DOHH2 (cell line): ENCODE measurements around the gene AGA.

Experiments
- H3F3A ChIP-seq: fragments of 200-600 bp; sonication (generic), shearing (Covaris generic); 2 replicates; pipeline ENCODE4 v1.6.0; 2016; ENCODE audit warnings: antibody characterized with exemption, mild to moderate bottlenecking; ENCODE audit not compliant: control insufficient read depth, insufficient read depth
- H3K27ac ChIP-seq: fragments of 200-600 bp; sonication (generic); 2 replicates; pipeline ENCODE4 v1.5.1; 2014; ENCODE audit warnings: low read depth, mild to moderate bottlenecking, low read length, moderate library complexity
- H3K27me3 ChIP-seq: fragments of 200-600 bp; sonication (generic); 2 replicates; pipeline ENCODE4 v1.6.1; 2014; ENCODE audit warnings: mild to moderate bottlenecking, low read length, mixed read lengths; ENCODE audit not compliant: control insufficient read depth
- H3K36me3 ChIP-seq: fragments of 200-600 bp; sonication (generic); 2 replicates; pipeline ENCODE4 v1.6.1; 2014; ENCODE audit warnings: mild to moderate bottlenecking, low read length, moderate library complexity, mixed read lengths; ENCODE audit not compliant: control insufficient read depth
- H3K4me1 ChIP-seq: fragments of 200-600 bp; sonication (generic); 2 replicates; pipeline ENCODE4 v1.6.1; 2014; ENCODE audit warnings: mild to moderate bottlenecking, low read length, mixed read lengths; ENCODE audit not compliant: control insufficient read depth
- H3K4me2 ChIP-seq: fragments of 200-600 bp; sonication (generic); 2 replicates; pipeline ENCODE4 v1.6.0; 2014; ENCODE audit warnings: mild to moderate bottlenecking, low read length, moderate library complexity
- H3K4me3 ChIP-seq: fragments of 200-600 bp; sonication (generic); 2 replicates; pipeline ENCODE4 v1.5.1; 2014; ENCODE audit warnings: mild to moderate bottlenecking, low read length, mixed read lengths
- H3K79me2 ChIP-seq: fragments of 200-600 bp; sonication (generic); 2 replicates; pipeline ENCODE4 v1.6.1; 2014; ENCODE audit warnings: mild to moderate bottlenecking, low read length, mixed read lengths; ENCODE audit not compliant: control insufficient read depth
- H3K9me2 ChIP-seq: fragments of 200-600 bp; sonication (generic); replicated peaks from 2 replicates; pipeline ENCODE4 v1.6.1; 2014; ENCODE audit warnings: mild to moderate bottlenecking, low read length, mixed read lengths; ENCODE audit not compliant: control insufficient read depth
- H3K9me3 ChIP-seq: fragments of 200-600 bp; sonication (generic); 2 replicates; pipeline ENCODE4 v1.6.1; 2014; ENCODE audit warnings: antibody characterized with exemption, low read length, mixed read lengths; ENCODE audit not compliant: control insufficient read depth, insufficient read depth
- H4K20me1 ChIP-seq: fragments of 200-600 bp; sonication (generic); 2 replicates; pipeline ENCODE4 v1.6.0; 2014; ENCODE audit warnings: low read depth, mild to moderate bottlenecking, antibody characterized with exemption, low read length, moderate library complexity; ENCODE audit not compliant: control insufficient read depth, insufficient read depth
- CTCF ChIP-seq: fragments of 200-600 bp; sonication (generic); IDR thresholded peaks from one replicate; pipeline ENCODE4 v1.5.1; 2014; ENCODE audit warnings: antibody characterized with exemption, mild to moderate bottlenecking, low read depth, low read length; ENCODE audit not compliant: poor library complexity, severe bottlenecking
- EZH2phosphoT487 ChIP-seq: fragments of 200-600 bp; sonication (generic); IDR thresholded peaks from 2 replicates; pipeline ENCODE4 v1.6.1; 2017; ENCODE audit warnings: borderline replicate concordance, mild to moderate bottlenecking, antibody characterized with exemption, low read length, moderate library complexity, mixed read lengths

AGA gene

GRCh38 chr4:177413076-177413475 is 29.2 kb downstream of the AGA start:
- no peaks in the 10 kb centered on the region for H3K79me2 ChIP-seq
- no peaks in the 10 kb centered on the region for H3K9me3 ChIP-seq
- TF ChIP-seq CTCF (no peak), EZH2phosphoT487 (no peak)
- no peaks in the 10 kb centered on the region for H3K4me1 ChIP-seq
- no peaks in the 10 kb centered on the region for H4K20me1 ChIP-seq
- H3K27ac ChIP-seq: no peak overlapping the region
- H3K4me2 ChIP-seq: no peak overlapping the region
- H3K27me3 ChIP-seq: no peaks in the 10 kb centered on the region
- H3K4me3 ChIP-seq: no peak overlapping the region
- H3K9me2 ChIP-seq: no peaks in the 10 kb centered on the region
- H3K36me3 ChIP-seq: no peaks in the 10 kb centered on the region
- no peaks in the 10 kb centered on the region for H3F3A ChIP-seq

GRCh38 chr4:177411996-177412395 is 30.2 kb downstream of the AGA start:
- H3K4me1 ChIP-seq: no peaks in the 10 kb centered on the region
- H3K27ac ChIP-seq: no peak overlapping the region
- no peaks in the 10 kb centered on the region for H3K9me3 ChIP-seq
- H3K9me2 ChIP-seq: no peaks in the 10 kb centered on the region
- no peak overlapping the region for H3K4me3 ChIP-seq
- H3K36me3 ChIP-seq: no peaks in the 10 kb centered on the region
- no peak overlapping the region for H3K4me2 ChIP-seq
- no peaks in the 10 kb centered on the region for H4K20me1 ChIP-seq
- no peaks in the 10 kb centered on the region for H3F3A ChIP-seq
- H3K79me2 ChIP-seq: no peaks in the 10 kb centered on the region
- TF ChIP-seq EZH2phosphoT487 (no peak), CTCF (no peak)
- no peaks in the 10 kb centered on the region for H3K27me3 ChIP-seq

GRCh38 chr4:177410566-177410965 is 31.7 kb downstream of the AGA start:
- H3K9me2 ChIP-seq: no peaks in the 10 kb centered on the region
- H3K4me2 ChIP-seq: no peak overlapping the region
- no peak overlapping the region for H3K27ac ChIP-seq
- H3K36me3 ChIP-seq: no peaks in the 10 kb centered on the region
- H3K4me1 ChIP-seq: no peaks in the 10 kb centered on the region
- TF ChIP-seq EZH2phosphoT487: no peak
- TF ChIP-seq CTCF: no peak
- no peaks in the 10 kb centered on the region for H3K79me2 ChIP-seq
- H3K4me3 ChIP-seq: no peak overlapping the region
- H3F3A ChIP-seq: no peaks in the 10 kb centered on the region
- H3K27me3 ChIP-seq: no peaks in the 10 kb centered on the region
- H4K20me1 ChIP-seq: no peaks in the 10 kb centered on the region
- H3K9me3 ChIP-seq: no peaks in the 10 kb centered on the region

GRCh38 chr4:177408023-177408422 is 34.2 kb downstream of the AGA start:
- Histone ChIP-seq H4K20me1 (no peaks in the 10 kb centered on the region), H3K4me1 (no peaks in the 10 kb centered on the region), H3K4me3 (no peak overlapping the region), H3K9me2 (no peaks in the 10 kb centered on the region), H3K27me3 (no peaks in the 10 kb centered on the region), H3K4me2 (no peak overlapping the region), H3K36me3 (no peaks in the 10 kb centered on the region), H3K79me2 (no peaks in the 10 kb centered on the region), H3F3A (no peaks in the 10 kb centered on the region), H3K27ac (no peak overlapping the region), H3K9me3 (no peaks in the 10 kb centered on the region)
- no peak for TF ChIP-seq CTCF
- no peak for TF ChIP-seq EZH2phosphoT487
